ENCODE measurements around the gene ALDH3A2.
"Not testable (repeated sequence)": the region's sequence is repeated elsewhere in the genome, so short reads cannot be mapped to it uniquely, and the experiment has no call there.

Gene ALDH3A2

DNA sequence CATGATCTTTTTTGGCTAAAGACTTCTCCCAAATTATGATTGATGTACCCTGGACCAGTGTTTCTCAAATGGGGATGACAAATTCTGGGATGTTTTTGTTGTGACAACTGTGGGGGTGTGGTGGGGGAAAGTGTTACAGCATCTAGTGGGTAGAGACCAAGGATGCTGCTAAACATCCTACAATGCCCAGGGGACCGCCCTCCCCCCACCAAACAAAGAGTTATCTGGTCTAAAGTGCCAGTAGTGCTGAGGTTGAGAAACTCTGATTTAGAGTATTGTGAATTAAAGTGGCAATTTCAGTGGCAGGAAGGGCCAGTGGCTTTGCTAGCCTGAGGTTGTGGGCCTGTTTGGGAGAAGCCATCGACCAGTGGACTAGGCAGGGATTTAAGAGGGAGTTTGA is 34.6 kb downstream of the ALDH3A2 start:
- DNase-seq: no peak

GRCh38 chr17:19684909-19685580 is 36.5 kb downstream of the ALDH3A2 start:
- DNase-seq: not testable (repeated sequence)

GRCh38 chr17:19686400-19687090 is 38.0 kb downstream of the ALDH3A2 start:
- no peak for DNase-seq

- no peak for DNase-seq
Measured at GRCh38 chr17:19702217-19702641, 53.7 kb downstream of the ALDH3A2 start.

- no peak for DNase-seq
Measured at GRCh38 chr17:19703106-19703827, 54.7 kb downstream of the ALDH3A2 start.

- no peak for DNase-seq
Measured at GRCh38 chr17:19703828-19704613, 55.5 kb downstream of the ALDH3A2 start.

DNA sequence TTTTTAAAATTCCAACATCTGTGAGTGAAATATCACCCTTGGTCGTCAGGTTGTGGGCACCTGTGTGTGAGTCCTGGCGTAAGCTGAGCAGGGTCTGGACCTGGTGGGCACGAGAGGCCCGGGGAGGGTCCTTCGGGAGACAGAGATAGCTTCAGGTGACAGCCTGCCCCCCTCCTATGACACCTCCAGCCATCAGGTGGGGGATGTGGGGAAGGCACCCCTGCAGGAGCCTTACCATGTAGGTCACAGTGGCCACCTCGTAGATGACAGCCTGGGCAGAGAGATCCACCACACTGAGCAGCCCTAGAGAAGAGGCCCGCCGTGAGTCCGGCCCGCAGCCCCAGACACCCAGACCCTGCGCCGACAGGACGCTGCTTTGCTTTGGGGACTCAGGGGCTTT is 56.6 kb downstream of the ALDH3A2 start:
- DNase-seq: no peak

GRCh38 chr17:19705771-19706770 is 57.5 kb downstream of the ALDH3A2 start:
- no peak for DNase-seq

- DNase-seq: peak; percentile 46
Measured at GRCh38 chr17:19706791-19707727, 58.5 kb downstream of the ALDH3A2 start.

- no peak for DNase-seq
Measured at GRCh38 chr17:19707728-19708221, 59.2 kb downstream of the ALDH3A2 start.

- no peak for DNase-seq
Measured at GRCh38 chr17:19708431-19709175, 60.1 kb downstream of the ALDH3A2 start.

DNA sequence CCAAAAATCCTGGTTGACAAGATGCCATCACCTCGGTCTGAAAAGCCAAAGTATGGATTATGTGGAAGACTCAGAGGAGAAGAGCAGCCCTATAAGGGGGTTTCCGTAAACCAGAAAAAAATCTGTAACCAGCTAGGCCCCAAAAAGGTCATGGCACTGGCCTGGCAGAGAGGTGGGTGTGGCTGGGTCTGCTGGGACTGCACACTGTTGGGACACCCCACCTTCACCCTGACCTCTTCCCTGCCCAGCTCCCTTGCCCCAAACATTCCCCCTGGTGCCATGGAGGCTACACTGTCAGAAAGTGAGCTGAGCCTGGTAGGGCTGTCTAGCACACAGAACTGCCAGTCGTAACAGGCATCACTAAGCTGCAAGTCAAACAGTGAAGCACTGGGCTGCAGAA is 61.3 kb downstream of the ALDH3A2 start:
- DNase-seq: no peak

DNA sequence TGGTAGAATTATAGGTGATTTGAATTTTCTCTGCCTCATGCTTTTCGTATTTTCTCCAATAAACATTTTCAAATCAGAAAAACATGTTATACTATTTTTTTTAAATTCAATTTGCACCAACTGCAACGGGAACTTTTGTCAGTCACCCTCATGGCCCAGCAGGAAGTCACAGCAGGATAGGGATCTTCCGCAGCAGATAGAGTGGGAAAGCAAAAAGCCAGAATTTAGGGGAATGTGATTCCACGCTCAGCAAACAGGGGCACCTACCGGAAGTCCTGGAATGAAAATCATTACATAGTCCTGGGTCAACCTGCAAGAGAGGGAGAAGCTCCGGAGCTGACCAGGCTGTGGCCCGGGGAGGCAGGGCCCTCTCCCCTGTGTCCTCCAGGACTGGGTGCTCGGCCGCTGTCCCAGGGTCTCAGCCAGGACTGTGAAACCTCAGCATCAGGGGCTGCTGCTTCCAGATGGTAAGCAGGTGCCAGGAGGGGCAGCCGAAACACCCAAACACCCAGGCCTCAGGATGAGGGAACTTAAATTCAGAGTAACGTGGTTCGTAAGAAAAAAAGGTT is 64.0 kb downstream of the ALDH3A2 start:
- no peak for DNase-seq

DNA sequence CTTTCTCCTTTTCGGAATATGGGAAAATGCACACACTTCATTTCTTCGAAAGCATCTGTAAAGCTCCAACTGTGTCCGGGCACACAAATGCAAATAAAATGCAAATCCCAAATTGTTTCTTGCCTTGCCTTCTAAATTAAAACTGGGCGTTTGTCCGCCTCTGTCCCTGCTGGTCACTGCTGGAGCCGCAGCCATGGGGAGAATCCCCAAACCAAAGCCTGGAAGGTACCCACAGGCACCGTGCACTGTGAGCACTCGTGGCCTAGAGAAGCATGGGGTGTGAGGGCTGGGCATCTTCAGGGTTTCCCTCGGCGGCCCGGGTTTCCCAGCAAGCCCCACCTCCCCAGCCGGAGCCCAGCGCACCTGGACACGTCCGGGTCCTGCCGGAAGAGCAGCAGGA is 64.9 kb downstream of the ALDH3A2 start:
- DNase-seq: no peak

DNA sequence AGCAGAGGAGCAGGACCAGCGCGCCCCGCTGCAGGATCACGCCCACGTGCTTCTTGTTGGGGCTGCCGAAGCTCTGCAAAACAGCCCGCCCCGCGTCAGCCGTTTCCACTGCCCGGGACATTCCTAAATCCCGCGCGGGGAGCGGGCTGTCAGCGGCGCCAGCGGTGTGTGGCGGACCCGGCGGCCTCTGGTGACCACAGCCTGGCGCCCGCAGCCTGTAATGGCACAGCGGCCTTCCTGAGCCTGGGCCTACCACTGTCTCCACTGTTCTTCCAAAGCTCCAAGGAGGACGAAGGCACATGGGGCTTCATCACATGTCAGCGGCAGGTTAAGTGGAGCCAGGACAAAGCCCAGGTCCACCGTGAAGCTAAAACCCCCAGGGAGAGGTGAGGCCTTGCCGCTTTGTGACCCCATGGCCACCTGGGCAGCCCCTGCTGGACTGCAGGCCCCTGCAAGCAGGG is 65.4 kb downstream of the ALDH3A2 start:
- no peak for DNase-seq

DNA sequence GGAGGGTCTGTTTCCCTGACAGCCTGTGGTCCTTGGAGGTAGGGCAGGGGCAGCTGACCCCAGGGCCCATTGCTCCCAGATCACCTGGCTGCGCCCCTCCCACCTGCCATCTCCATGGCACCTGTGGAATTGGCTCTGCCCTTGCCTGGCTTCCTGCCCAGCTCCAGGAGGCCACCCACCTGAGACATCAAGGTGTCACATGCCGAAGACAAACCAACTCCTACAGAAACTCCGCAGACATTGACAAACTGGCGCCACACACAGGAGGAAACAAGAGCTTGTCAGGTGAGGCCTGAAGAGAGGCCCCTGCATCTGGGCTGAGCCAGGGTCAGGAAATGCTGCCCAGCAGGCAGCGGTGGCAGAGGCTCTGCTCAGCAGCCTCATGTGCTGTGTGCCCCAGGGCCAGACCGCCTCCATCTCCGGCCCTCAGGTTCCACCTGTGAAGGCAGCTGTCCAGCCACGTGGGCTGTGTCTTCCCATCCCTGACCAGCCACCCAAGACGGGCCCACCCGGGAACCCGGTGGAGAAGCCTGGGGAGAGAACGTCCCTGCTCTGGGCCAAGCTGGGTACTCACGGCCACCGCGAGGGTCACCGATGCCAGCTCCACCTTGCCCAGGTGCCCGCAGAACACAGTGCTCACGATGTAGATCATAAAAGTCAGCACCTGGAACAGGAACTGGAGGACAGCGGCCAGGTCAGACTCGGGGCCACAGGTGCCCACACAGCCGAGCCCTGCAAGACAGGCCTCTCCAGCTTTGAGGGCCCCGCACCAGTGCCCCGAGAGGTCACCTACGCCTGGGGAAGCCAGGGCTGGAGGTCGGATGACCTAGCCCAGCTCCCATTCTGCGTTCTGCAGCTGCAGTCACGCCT is 66.2 kb downstream of the ALDH3A2 start:
- DNase-seq: peak; percentile 1

DNA sequence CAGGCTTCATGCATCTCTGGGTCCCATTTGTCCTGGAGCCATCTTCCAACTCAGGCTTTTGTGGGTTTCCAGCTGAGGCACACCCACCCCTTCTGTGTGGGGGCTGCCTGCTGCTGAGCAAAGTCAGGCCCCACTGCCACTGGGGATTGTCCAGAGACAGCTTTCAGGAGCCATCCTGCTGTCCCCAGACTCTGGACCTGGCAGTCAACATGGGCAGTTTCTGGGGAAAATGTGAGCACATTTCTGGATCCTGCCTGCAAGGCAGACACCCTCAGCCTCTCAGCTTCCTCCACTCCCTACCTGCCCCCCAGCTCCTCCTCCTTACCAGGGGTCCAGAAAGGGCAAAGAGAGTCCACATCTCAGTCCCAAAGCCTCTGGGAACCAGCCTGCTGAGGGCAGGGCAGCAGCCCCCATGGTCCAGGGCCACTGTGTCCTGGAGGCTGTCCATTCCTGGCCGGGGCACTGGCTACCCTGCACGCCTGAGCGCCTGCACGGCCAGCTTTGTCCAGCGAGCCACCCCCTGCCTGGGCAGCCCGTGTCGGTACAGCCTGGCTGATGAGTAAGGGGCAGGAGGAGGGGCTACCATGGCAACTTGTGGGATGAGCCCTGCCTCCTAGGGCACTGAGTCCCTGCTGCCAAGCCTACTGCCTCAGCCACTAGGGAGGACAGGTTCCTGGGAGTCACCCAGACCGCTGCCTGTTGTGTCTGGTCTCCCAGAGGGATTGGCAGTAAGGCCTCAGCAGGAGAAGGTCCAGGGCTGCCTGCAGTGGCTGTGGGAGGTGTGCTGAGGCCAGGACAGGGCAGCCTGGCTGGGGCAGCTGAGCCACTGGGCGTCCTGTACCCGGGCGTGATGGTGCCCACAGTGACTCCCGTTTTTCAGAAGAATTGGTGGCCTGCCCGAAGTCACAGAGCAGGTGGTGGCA is 67.8 kb downstream of the ALDH3A2 start, which contains the start of gene SLC47A2:
TSS of gene SLC47A2 (minus strand) at position 477 of the 923 bp plus-strand sequence. CDS start at position 448, 29 bp downstream.
- no peak for DNase-seq
